NT2/D1 (cell line): ENCODE measurements around the gene ARHGAP45.

Experiments
- SUZ12 ChIP-seq: IDR thresholded peaks from 2 replicates; pipeline ENCODE4 v1.6.1; 2011; ENCODE audit not compliant: insufficient read length, insufficient read depth; ENCODE audit errors: extremely low read depth
- ZNF274 ChIP-seq: IDR thresholded peaks from 2 replicates; pipeline ENCODE4 v1.6.1; 2011; ENCODE audit warnings: mild to moderate bottlenecking, low read depth, low read length

DNA sequence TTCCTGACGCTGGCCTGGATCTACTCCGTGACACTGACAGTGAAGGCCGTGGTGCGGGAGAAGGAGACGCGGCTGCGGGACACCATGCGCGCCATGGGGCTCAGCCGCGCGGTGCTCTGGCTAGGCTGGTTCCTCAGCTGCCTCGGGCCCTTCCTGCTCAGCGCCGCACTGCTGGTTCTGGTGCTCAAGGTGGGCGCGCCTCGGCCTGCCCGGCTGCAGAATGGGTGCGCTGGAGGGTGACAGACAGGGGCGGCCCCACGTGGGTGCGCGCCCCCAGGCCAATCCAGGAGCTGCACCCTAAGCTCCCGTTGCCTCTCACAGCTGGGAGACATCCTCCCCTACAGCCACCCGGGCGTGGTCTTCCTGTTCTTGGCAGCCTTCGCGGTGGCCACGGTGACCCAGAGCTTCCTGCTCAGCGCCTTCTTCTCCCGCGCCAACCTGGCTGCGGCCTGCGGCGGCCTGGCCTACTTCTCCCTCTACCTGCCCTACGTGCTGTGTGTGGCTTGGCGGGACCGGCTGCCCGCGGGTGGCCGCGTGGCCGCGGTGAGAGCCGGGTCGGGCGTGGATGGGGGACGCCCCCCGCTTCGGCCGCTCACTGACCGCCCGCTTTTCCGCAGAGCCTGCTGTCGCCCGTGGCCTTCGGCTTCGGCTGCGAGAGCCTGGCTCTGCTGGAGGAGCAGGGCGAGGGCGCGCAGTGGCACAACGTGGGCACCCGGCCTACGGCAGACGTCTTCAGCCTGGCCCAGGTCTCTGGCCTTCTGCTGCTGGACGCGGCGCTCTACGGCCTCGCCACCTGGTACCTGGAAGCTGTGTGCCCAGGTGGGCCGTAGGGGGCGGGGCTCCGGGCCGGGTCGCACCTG is 19.9 kb upstream of the ARHGAP45 start:
- TF ChIP-seq SUZ12 (no peak), ZNF274 (no peak)
